ENCODE measurements around the gene DIP2C.

Gene DIP2C

GRCh38 chr10:389836-390448 is 299.5 kb downstream of the DIP2C start:
- DNase-seq (ENCODE audit: low read depth) = no peak

GRCh38 chr10:389261-389790 is 300.1 kb downstream of the DIP2C start:
- DNase-seq (ENCODE audit: low read depth) = no peak

- no peak for DNase-seq (ENCODE audit: low read depth)
Observed at GRCh38 chr10:388661-389045, 300.8 kb downstream of the DIP2C start.

- DNase-seq (ENCODE audit: low read depth) = no peak
Observed at GRCh38 chr10:387909-388660, 301.4 kb downstream of the DIP2C start.

GRCh38 chr10:387593-387891 is 301.9 kb downstream of the DIP2C start:
- DNase-seq (ENCODE audit: low read depth) = no peak

GRCh38 chr10:386771-387592 is 302.5 kb downstream of the DIP2C start:
- DNase-seq (ENCODE audit: low read depth) = no peak

GRCh38 chr10:385571-386300 is 303.7 kb downstream of the DIP2C start:
- DNase-seq (ENCODE audit: low read depth) = no peak

- DNase-seq (ENCODE audit: low read depth) = no peak
Observed at GRCh38 chr10:384538-385305, 304.7 kb downstream of the DIP2C start.

GRCh38 chr10:383519-383918 is 305.9 kb downstream of the DIP2C start:
- DNase-seq (ENCODE audit: low read depth) = no peak

- no peak for DNase-seq (ENCODE audit: low read depth)
Observed at GRCh38 chr10:381805-382204, 307.7 kb downstream of the DIP2C start.

- DNase-seq (ENCODE audit: low read depth) = no peak
Observed at GRCh38 chr10:381346-381745, 308.1 kb downstream of the DIP2C start.

- DNase-seq (ENCODE audit: low read depth) = no peak
Observed at GRCh38 chr10:380313-380940, 309.0 kb downstream of the DIP2C start.

GRCh38 chr10:378930-379704 is 310.4 kb downstream of the DIP2C start:
- no peak for DNase-seq (ENCODE audit: low read depth)

- DNase-seq (ENCODE audit: low read depth) = no peak
Observed at GRCh38 chr10:378230-378929, 311.1 kb downstream of the DIP2C start.

GRCh38 chr10:377228-377627 is 312.2 kb downstream of the DIP2C start:
- no peak for DNase-seq (ENCODE audit: low read depth)

GRCh38 chr10:375815-376505 is 313.5 kb downstream of the DIP2C start:
- no peak for DNase-seq (ENCODE audit: low read depth)

GRCh38 chr10:374354-374753 is 315.1 kb downstream of the DIP2C start:
- DNase-seq (ENCODE audit: low read depth) = no peak

GRCh38 chr10:373526-374309 is 315.8 kb downstream of the DIP2C start:
- no peak for DNase-seq (ENCODE audit: low read depth)

Measured in activated gamma-delta T cell treated with anti-CD3 and anti-CD28 coated beads, Interleukin-2, amount 50 U/mL, for 16 hours (primary cell).